ENCODE results near the gene ZSWIM8.

Gene ZSWIM8

GRCh38 chr10:73779539-73780197 is 5.7 kb upstream of the ZSWIM8 start:
- ChIA-PET POLR2A (interaction anchor here (0.7 to 1.1 kb wide), 3 partner anchors 14 to 1942 kb away, joined by 3 to 4 read pairs (median 3); no protein-coding TSS in a partner anchor), CTCF (no interaction called here)
- DNase-seq (ENCODE audit: extremely low spot score), result no peak
- no peak for TF ChIP-seq CTCF (IDR thresholded peaks at IDR 0.05; ENCODE audit: control extremely low read depth, extremely low read depth, low read depth, missing control alignments)

- DNase-seq (ENCODE audit: extremely low spot score), result no peak
- POLR2A ChIA-PET, result no interaction called here
- no peak for TF ChIP-seq CTCF (IDR thresholded peaks at IDR 0.05; ENCODE audit: control extremely low read depth, extremely low read depth, low read depth, missing control alignments)
- CTCF ChIA-PET, result interaction anchor here (1.3 to 2.9 kb wide), 4 partner anchors 8 to 99 kb away, joined by 3 to 12 read pairs (median 6); a partner anchor contains a TSS
These were observed 5.1 kb upstream of the ZSWIM8 start for GRCh38 chr10:73780301-73780700.

- ChIA-PET CTCF (interaction anchor here (1.0 to 2.9 kb wide), 7 partner anchors 8 to 252 kb away, joined by 3 to 12 read pairs (median 4); a partner anchor contains a TSS), POLR2A (interaction anchor here (0.8 to 1.8 kb wide), 2 partner anchors 9 to 13 kb away, joined by 3 to 10 read pairs; a partner anchor contains a TSS)
- TF ChIP-seq CTCF (IDR thresholded peaks at IDR 0.05; ENCODE audit: control extremely low read depth, extremely low read depth, low read depth, missing control alignments), result no peak
- DNase-seq (ENCODE audit: extremely low spot score), result no peak
These were observed 4.4 kb upstream of the ZSWIM8 start for GRCh38 chr10:73780966-73781365.

- POLR2A ChIA-PET, result interaction anchor here (0.8 to 1.8 kb wide), 3 partner anchors 9 to 37 kb away, joined by 3 to 10 read pairs (median 3); a partner anchor contains a TSS
- no peak for TF ChIP-seq CTCF (IDR thresholded peaks at IDR 0.05; ENCODE audit: control extremely low read depth, extremely low read depth, low read depth, missing control alignments)
- CTCF ChIA-PET, result interaction anchor here (0.8 to 2.9 kb wide), 9 partner anchors 9 to 252 kb away, joined by 3 to 12 read pairs (median 4); a partner anchor contains a TSS
- DNase-seq (ENCODE audit: extremely low spot score), result no peak
These were observed 3.9 kb upstream of the ZSWIM8 start for GRCh38 chr10:73781548-73781878.

GRCh38 chr10:73781879-73782748 is 3.3 kb upstream of the ZSWIM8 start, which contains the start of gene CHCHD1:
Gene CHCHD1 (plus strand): TSS chr10:73782048. CDS start chr10:73782076, 28 bp downstream.
- CTCF ChIA-PET, result interaction anchor here (0.8 to 2.9 kb wide), 8 partner anchors 9 to 253 kb away, joined by 3 to 12 read pairs (median 4); a partner anchor contains a TSS
- POLR2A ChIA-PET, result interaction anchor here (0.8 to 1.8 kb wide), 3 partner anchors 10 to 37 kb away, joined by 3 to 10 read pairs (median 3); a partner anchor contains a TSS
- TF ChIP-seq CTCF (IDR thresholded peaks at IDR 0.05; ENCODE audit: control extremely low read depth, extremely low read depth, low read depth, missing control alignments), result no peak
- DNase-seq (ENCODE audit: extremely low spot score), result peak; percentile 89

- no peak for TF ChIP-seq CTCF (IDR thresholded peaks at IDR 0.05; ENCODE audit: control extremely low read depth, extremely low read depth, low read depth, missing control alignments)
- no peak for DNase-seq (ENCODE audit: extremely low spot score)
- POLR2A ChIA-PET, result no interaction called here
- CTCF ChIA-PET, result interaction anchor here (2.9 to 3.0 kb wide), 2 partner anchors 10 to 97 kb away, joined by 12 read pairs; a partner anchor contains a TSS
These were observed 2.7 kb upstream of the ZSWIM8 start for GRCh38 chr10:73782749-73783085.

Measured in GM10248 (cell line).